ENCODE results near the gene RASD1.

The RASD1 gene

DNA sequence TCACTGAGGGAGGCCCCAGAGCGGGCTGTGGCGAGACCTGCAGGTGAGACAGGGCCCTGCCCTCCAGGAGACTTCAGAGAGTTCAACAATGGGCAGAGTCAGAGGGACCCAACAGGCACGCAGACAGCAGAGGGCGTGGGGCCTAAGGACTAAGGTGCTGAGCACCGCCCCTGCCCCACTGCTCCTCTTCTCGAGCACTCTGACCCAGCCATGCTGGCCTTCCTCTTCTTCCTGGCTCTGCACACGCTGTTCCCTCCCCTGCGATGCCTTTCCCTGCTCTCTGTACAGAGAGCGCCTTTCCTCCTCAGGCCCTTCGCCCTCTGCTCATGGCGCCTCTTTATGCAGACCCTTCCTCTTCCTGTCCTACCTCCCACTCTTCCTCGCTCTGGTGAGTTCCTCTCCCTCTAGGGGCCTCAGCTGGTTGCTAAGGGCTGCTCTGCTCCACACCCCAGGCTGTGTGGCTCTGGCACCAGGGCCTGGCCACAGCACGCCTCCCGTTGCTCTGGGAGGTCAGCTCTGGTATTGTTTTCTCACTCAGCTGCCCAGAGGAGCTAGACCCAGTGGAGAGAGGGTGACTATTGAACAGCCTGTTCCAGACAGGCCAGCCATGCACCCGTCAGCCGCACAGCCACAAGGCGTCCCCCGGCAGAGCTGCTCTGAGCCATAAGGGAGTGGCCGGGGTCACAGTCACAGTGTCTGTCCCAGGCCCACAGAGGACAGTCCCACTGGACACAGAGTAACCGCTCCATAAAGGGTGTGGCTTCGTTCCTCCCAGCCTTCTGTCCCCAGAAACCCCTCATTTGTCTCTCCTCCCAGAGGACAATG lies 13.6 kb upstream of the RASD1 start:
- no peak for DNase-seq

DNA sequence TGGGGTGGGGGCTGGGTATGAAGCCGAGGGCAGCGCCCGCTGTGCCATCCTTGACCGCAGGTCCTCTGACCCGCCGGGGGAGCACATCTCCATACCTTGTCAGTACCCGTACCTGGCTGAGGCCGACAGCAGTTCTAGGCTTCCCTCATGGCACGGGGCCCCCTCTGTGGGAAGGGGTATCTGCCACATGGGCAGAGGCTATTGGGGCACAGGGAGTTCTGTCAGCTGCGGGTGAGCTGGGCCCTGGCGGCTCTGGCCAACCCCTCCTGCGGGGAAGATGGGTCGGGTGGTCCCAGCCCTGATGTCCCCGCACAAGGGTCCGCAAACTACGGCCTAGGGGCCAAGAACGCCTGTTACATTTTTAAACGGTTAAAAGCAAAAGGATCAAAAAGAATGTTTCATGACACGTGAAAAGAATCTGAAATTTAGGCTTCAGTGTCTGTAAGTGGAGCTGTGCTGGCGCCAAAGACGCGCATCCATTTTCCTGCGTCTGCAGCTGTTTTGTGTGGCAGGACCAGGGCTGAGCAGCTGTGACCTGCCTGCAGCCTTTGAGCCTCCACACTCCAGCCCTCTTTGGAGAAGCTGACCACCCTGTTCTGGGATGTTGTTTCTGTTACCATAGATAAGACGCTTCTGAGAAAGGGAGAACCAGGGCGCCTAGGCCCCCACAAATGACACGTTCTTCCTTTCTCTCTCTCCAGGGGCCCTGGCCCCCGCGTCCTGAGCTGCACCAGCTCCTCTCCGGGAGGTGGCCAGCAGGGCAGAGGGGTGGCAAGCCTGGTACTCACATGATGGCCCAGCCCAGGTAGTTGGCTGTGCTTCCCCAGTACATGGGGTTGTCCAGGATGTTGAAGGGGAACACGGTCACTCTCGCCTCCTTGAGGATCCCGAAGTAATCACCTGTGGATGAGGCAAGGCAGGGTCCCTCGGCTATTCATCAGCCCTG lies 12.7 kb upstream of the RASD1 start:
- DNase-seq = no peak

DNA sequence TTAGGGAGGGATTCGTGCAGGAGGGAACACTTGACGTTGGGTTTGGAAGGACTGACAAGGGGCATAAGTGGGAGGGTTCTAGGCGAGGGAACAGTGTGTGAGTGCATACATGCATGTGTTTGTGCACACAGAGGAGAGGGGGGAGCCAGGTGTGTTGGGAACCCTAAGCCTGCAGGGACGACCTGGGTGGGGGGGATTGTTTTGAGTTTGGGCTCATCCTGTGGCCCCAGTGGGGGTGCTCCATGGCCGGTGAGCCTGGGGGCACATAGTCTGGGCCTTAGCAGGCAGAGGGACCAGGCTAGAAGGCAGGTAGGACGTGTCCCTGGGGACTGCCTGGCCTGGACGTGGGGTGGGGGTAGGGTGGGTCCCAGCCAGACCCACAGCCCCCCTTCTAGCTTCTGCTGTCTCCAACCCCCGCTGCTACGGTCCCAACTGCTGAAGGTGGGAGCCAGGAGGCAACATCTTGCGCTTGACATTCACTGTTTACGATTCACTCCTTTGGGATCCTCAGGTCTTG lies 11.9 kb upstream of the RASD1 start:
- no peak for DNase-seq

DNA sequence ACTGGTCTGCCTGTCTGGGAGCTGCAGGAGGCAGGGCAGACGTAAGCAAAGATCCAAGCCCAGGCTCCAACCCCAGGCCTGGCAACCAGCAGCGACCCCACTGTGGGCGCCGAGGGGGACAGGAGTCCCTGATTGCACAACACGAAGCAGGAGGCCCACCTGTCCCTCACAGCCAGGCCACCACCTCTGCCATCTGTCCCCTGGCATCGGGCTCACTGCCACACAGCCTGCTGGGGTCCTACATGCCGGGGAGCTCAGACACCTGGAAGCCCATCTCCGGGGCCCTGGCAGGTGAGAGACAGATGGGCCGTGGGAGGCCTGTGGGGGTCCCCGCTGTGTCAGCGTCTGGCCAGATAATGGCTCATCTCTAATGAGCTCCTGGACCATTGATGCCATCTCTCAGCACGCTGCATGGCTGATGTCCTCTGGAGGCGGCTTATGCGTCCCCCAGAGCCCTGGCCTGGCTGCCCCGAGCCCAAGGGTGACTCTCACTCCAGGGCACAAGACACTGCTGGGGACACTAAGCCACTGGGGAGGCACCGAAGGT lies 11.3 kb upstream of the RASD1 start:
- DNase-seq = no peak

GRCh38 chr17:17506893-17507464 lies 10.8 kb upstream of the RASD1 start:
- DNase-seq = no peak

DNA sequence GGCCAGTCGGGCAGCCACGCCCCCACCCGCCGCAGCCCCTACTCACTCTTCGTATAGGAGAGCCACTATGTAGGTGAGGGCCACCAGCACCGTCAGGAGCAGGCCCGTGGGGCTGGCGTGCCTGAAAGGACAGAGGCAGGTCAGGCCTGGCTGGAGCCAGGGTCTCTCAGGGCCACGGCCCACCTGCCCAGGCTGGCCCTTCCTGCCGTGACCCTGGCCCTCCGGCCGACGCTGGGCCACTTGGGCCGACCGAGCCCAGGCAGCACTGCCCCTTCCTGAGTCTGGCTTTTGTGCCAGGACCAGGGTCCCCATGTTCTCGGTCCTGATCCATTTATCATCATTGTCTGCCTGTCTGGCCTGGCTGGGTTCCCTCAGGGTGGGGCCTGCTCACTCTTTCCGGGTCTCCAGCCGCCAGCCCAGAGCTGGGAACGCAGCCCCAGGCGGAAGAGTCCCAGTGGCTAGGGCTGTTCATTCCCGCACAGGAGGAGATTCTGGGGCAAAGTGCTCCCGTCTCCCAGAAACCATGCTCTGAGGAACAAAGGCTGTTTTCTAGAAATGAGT lies 10.1 kb upstream of the RASD1 start:
- DNase-seq = no peak

DNA sequence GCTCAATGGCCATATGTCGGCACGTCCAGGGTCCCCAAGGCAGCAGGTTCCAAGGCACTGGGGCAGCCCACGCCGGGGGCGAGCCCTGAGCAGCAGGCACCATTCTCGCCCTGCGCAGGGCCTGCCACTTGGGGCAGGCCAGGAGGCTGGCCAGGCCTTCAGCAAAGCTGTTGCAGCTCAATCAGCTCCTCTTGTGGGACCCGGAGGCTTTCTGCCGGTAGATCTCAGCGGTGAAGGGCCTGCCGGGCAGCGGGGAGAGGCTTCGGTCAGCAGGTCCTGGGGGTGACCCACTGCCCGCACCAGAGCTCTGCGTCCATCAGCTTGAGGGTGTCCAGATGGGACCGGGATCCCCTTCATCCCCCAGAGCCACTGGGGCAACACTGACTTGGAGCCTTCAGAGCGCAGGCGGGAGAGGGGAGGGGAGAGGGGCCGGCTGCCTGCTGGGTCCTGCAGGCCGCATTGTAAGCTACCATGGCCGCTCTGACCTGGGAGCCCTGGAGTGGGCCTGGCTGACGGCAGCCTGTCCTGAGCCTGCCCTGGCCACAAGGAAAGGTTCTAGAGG lies 9.5 kb upstream of the RASD1 start:
- no peak for DNase-seq

DNA sequence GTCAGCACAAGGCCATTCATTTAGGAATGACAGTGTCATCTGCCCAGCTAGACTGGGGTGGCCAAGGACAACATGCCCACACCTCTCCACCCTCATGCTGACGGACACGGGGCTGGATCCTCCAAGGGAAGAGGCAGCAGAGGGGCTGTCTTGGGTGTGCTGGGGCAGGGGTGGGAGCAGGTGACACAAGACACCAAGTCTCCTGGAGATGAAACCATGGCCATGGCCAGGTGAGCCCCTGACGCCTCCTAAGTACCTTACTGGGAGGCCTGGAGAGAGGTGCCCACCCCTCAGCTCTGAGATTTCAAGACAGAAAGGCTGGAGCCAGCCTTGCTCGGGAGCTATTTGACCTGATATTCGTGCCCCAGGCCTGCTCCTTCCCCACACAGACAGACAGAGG lies 9.0 kb upstream of the RASD1 start:
- no peak for DNase-seq

DNA sequence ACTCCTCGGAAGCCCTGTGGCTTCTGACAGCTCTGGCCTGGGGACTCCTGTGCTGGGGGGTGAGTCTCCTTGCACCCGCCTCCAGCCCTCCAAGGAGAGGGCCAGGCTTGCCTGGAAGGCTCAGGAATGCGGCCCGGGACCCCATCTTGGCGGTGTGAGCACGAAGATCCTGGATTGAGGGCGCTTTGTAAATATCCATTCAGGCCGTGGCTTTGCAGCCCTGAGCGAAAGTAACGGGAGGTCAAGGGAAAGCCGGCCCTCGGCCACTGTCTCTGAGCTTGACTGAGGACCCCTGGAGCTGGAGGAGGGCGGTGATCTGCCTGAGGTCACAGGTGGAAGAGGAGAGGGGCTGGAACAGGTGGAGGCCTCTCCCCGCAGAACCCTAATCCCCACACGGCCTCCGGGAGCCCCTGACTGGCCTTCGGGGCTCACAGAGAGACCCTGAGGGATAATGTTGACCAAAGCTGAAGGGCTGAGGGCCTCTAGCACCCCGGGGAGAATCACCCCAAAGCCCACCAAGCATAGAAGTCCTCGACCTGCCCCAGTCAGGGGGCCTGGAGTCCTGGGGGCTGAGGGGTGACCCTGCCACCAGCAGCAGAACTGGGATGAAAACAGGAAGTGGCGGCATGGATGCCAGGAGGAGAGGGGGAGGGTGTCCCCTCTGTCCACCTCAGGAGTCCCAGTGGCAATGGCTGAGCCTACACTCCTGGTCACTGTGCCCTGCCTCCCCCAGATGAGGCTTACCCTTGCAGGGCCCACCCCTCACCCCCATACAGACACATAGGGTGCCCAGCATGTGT lies 8.3 kb upstream of the RASD1 start:
- DNase-seq = no peak

DNA sequence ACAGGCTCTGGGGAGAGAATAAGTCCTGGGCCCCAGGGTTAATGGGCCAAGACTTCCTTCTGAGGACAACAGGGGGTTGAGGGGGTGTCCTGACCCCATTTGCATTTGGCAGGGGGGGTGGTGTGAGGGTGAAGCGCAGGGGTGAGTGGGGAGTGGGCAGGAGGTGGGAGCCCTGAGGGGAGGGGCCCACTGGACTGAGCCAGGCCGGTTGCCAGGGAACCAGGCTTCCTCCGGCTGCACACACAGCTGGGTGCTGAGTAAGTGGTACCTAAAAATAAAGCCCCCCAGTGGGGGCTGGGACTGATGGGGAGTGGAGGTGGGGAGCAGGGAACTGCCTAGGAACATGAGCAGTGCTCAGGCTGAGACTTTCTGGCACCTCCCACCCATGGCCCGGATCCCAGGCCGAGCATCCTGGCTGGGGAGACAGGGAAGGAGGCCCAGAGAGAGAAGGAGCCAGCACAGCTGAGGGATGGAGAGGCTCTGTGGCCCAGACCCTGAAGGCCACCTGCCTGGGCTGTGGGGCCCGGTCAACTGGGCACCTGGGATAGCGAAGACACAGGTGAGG lies 7.5 kb upstream of the RASD1 start:
- no peak for DNase-seq

GRCh38 chr17:17502741-17503565 lies 6.8 kb upstream of the RASD1 start:
- no peak for DNase-seq

- no peak for DNase-seq
Observed at GRCh38 chr17:17500999-17501605, 4.9 kb upstream of the RASD1 start.

DNA sequence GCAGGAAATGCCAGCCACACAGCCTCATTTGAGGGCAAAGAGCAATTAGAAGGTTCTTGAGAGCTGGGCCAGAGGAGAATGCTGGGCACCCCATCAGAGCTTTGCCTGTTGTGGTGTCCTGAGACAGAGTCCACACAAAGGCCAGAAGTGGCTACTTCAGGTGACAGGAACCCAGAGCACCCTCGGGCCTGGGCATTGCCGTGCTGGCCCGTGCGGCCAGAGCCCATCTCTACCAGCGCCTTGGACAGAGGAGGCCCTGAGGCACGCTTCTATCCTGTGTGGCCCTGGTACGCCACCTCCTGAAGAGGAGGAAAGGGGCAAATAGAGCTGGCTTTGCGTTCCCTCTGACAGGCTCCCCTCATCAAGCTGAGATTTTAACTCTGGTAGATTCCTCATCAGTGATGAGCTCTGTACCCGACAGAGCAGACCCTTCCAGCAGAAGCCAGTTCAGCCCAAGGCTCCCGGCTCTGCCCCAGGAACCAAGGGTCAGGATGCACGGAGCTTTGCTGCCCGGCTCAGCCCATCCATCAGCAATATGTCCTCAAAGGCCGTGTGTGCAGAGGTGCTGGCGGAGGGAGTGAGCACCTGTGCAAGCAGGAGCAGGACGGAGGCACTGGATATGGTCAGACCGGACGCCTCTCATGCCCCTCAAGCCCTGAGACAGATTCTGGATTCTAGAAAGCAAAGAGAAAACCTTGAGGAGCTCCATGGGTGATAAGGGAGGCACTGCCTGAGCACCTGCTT lies 3.4 kb upstream of the RASD1 start:
- no peak for DNase-seq

DNA sequence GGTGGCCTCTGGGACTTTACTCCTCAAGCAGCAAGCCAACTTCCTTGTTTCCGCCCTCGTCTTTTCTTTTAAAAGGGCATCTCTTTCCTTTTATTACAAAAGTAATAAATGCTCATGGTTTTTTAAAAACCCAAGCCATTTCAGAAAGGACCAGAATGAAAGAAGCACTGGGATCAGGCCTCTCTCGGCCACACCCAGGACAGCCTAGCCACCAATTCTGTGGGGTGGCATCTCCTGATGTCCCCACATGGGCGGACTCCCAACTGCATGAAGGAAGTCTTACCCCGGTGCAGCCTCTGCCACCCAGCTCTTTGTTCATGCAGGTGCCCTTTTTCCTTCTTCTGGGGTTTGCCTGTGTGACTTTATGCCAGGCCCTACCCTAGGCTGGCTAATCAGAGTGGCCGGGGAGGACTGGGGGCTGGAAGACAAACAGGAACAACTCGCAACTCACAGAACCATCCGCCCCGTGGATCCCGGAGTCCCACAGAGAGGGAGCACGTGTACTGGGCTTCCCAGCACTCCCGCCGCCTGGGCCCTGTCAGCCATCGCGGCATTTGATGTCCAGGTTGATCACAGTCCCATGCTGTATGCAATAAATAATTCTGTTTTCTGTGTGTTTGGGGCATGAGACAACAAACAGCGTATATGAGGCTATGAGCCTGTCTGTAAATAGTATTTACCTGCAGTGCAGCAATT lies 2.6 kb upstream of the RASD1 start:
- no peak for DNase-seq

DNA sequence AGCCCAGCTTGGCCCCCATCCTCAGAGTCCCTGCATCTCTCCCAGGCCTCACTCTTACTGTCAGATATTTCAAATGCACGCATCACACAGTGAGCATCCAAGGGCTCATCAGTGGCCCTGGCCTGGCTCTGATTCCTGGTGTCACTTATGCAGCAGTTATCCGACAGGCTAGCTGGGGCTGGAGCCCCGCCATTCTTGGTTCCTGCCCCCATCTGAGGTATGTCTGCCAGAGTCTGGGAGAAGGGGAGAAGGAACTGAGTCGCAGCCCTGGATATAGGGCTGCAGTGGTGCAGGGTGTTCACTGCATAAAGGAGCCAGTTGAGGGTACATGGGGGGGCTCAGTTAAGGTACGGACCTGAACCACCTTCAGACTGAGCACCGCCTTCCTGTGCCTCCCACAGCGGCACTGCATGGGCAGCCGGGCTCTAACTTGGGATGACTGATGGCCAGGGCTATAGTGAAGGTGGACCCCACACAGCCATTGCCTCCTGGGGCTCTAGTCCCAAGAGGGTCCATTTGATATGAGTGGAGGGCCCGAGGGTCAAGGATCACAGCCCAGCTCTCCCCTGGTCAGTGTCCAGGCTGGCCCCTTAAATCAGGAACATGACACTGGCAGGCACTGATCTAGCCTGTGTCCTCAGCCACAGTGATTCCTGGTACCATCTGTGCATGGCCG lies 1.8 kb upstream of the RASD1 start:
- DNase-seq = no peak

DNA sequence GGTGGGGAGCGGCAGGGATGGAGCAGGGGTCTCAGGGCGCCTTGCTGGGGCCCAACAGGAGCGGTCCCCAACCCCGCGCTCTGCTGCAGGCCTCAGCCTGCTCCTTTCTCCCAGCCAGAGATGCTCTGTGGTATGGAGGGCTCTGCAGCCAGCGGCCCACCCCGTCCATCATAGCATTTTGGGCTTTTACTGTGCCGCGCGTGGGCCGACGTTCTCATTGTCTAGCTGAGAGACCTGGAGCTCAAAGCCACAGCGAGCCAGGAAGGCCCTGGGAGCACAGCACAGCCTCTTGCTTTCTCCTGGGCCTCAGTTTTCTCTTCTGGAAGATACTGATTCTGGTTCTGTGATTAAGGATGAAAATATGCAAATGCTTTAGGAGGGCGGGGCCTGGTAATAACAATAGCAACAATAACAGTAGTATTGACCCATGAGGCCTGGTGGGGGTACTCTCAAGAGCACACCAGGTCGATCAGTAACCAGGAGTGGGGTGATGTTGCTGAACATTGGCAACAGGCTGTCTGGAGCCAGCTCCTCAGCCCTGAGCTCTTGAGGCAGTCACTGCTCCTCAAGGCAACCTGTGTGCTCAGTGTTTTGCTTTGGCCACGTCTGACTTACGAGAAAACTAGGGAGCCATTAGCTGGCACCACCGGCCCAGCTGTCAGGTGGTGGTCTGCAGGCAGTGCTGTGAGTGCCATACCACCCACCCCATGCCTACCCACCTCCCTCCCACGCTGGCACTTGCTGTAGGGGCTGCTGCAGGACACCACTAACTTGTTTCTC lies 1.1 kb upstream of the RASD1 start:
- DNase-seq = no peak
